Activated naive CD8-positive, alpha-beta T cell treated with anti-CD3 and anti-CD28 coated beads, Interleukin-2, amount 50 U/mL, for 24 hours (primary cell): ENCODE results near the gene LAMA4.

ENCODE experiments used
- ATAC-seq: fragments of 150-1000 bp; cut with Tn5 transposase; one replicate; pipeline ENCODE4 v1.10.0; 2021
- DNase-seq: peaks from one replicate; pipeline ENCODE4 v3.0.0; 2021
- H3K27ac Mint-ChIP-seq: one replicate; pipeline ENCODE4 v1.8.0; 2021; ENCODE audit warnings: mild to moderate bottlenecking, mixed read lengths
- H3K27me3 Mint-ChIP-seq: one replicate; pipeline ENCODE4 v1.8.0; 2021; ENCODE audit warnings: mixed read lengths
- H3K36me3 Mint-ChIP-seq: one replicate; pipeline ENCODE4 v1.8.0; 2021; ENCODE audit warnings: low read depth, mixed read lengths
- H3K4me1 Mint-ChIP-seq: one replicate; pipeline ENCODE4 v1.8.0; 2021; ENCODE audit warnings: mixed read lengths
- H3K4me3 Mint-ChIP-seq: one replicate; pipeline ENCODE4 v1.8.0; 2021; ENCODE audit warnings: mild to moderate bottlenecking, moderate library complexity, mixed read lengths
- H3K9me3 Mint-ChIP-seq: one replicate; pipeline ENCODE4 v1.8.0; 2021; ENCODE audit warnings: mixed read lengths

The LAMA4 gene

GRCh38 chr6:112221981-112222852 lies 32.1 kb downstream of the LAMA4 start:
- peaks cover 14% of the 10 kb centered on the region for H3K27me3 Mint-ChIP-seq
- no peaks in the 10 kb centered on the region for H3K36me3 Mint-ChIP-seq
- H3K9me3 Mint-ChIP-seq = no peaks in the 10 kb centered on the region
- H3K27ac Mint-ChIP-seq = no peak overlapping the region
- no peaks in the 10 kb centered on the region for H3K4me1 Mint-ChIP-seq
- no peak for DNase-seq
- no peak for ATAC-seq
- no peak overlapping the region for H3K4me3 Mint-ChIP-seq

DNA sequence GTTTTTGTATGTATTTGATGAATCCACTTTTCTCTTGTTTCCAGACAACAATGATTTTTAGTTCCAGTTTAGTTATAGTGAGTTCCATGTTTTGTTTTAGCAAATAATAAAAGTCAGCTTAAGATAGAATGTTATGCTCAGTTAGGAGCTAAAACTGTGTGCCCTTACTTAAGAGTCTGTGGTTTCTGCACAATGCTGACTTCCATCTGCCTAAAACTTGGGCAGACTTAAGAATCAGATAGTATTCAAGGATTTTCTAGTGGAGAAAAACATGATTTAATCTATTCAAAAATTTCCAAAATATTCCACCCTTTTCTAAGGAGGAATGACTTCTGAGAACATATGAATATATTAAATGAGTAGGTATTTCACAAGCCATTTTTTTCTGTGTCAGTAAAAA lies 32.8 kb downstream of the LAMA4 start:
- peaks cover 14% of the 10 kb centered on the region for H3K27me3 Mint-ChIP-seq
- H3K36me3 Mint-ChIP-seq = no peaks in the 10 kb centered on the region
- no peak overlapping the region for H3K4me3 Mint-ChIP-seq
- H3K9me3 Mint-ChIP-seq = no peaks in the 10 kb centered on the region
- DNase-seq = no peak
- no peak for ATAC-seq
- H3K27ac Mint-ChIP-seq = no peak overlapping the region
- no peaks in the 10 kb centered on the region for H3K4me1 Mint-ChIP-seq

DNA sequence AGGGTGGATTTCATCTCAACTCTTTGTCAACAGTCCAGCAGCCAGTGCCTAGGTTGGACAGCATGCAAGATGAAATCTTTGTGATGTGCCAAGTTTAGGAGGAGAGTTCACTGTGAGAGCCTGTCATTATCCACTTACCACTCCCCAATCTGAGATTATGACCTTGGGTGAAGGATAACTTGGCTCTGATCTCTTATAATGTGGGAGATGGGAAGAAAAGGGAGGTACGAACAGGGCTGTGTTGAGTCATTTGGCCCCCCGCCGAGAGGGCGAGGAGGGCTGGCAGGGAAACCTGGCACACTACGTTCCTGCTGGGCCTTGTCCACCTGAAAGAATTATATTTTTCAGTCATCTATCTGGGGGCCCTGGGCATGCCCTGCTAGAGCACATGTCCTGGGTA lies 35.8 kb downstream of the LAMA4 start:
- H3K4me3 Mint-ChIP-seq = no peak overlapping the region
- no peak for DNase-seq
- no peaks in the 10 kb centered on the region for H3K4me1 Mint-ChIP-seq
- ATAC-seq = no peak
- no peak overlapping the region for H3K27ac Mint-ChIP-seq
- peaks cover 5% of the 10 kb centered on the region for H3K27me3 Mint-ChIP-seq
- no peaks in the 10 kb centered on the region for H3K9me3 Mint-ChIP-seq
- H3K36me3 Mint-ChIP-seq = no peaks in the 10 kb centered on the region

DNA sequence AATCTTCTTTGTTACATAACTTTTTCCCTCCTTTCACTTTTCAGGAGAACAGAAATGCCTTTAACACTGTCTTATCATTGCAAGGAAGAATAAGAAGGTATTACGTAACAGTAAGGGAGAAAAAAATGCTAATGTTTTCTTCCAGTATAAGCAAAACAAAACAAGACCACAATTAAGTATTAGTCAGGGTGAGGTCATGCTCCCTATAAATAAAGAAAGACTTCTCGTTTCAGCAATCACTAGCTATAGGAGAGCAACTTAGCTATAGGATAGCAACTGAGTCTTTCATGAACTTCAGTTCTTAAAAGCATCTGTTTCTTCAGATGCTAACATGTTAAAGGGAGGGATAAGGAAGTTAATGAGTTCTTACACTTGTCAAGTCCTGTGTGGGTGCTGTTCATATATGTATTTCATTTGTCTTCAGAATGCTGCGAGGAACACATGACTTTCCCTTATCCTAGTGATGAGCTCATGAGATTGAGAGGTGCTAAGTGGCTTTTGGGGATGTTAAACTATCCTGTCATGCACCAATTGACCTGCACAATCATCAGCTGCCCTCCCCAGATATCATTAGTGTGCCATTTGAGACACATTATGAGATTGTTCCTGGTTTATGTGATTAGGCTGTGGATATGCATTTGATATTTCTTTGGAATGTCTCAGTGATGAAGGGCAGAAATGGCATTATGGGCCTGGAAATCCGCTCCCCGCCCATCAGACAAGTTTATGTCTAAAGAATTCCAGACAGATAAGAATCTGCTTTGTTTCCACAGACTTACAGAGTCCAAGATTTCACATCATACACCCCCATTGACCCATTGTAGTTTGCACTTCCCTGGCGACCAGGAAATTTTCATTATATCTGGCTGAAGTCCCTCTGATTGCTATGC lies 37.5 kb downstream of the LAMA4 start:
- DNase-seq = no peak
- H3K9me3 Mint-ChIP-seq = no peaks in the 10 kb centered on the region
- H3K4me3 Mint-ChIP-seq = no peak overlapping the region
- no peak for ATAC-seq
- peaks cover 13% of the 10 kb centered on the region for H3K27me3 Mint-ChIP-seq
- H3K27ac Mint-ChIP-seq = no peak overlapping the region
- no peaks in the 10 kb centered on the region for H3K36me3 Mint-ChIP-seq
- no peaks in the 10 kb centered on the region for H3K4me1 Mint-ChIP-seq

DNA sequence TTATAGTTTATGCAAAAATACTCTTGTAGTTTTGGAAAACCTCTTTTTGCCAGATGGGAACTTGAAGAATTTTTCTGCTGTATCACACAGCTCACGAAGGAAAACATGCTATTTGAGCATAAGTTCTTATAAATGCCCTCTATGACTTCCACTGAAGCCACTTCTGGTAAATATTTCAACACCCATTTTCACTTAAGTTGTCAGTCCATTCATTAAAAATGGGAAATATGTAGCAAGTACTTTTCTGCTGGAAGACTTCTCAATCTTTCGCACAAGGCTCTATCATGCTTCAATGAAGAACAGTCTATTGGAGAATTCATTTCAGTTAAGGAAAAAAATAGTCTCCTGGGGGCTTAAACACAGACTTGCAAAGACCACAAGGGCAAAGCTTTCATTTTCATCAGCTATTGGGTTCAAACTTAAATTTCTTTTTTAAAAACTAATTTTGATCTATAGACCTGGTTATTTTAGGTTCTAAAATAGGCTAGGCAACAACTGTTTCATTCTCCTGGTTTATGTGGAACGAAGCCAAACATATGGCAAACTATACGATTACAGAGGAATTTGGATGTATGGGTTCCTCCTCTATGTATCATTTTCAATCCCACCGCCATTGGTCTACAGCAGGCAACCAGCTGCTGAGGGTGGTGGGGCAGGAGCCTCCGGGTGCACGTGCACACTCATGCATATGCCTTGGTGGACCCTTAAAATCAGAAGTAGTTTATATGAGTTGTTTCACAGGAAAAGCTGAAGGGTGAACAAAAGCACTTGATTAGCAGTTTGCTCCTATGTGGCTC lies 38.7 kb downstream of the LAMA4 start:
- DNase-seq (no peak), ATAC-seq (no peak)
- H3K9me3 Mint-ChIP-seq = no peaks in the 10 kb centered on the region
- H3K36me3 Mint-ChIP-seq = no peaks in the 10 kb centered on the region
- H3K27me3 Mint-ChIP-seq = peaks cover 17% of the 10 kb centered on the region
- no peak overlapping the region for H3K4me3 Mint-ChIP-seq
- H3K4me1 Mint-ChIP-seq = no peaks in the 10 kb centered on the region
- H3K27ac Mint-ChIP-seq = no peak overlapping the region

DNA sequence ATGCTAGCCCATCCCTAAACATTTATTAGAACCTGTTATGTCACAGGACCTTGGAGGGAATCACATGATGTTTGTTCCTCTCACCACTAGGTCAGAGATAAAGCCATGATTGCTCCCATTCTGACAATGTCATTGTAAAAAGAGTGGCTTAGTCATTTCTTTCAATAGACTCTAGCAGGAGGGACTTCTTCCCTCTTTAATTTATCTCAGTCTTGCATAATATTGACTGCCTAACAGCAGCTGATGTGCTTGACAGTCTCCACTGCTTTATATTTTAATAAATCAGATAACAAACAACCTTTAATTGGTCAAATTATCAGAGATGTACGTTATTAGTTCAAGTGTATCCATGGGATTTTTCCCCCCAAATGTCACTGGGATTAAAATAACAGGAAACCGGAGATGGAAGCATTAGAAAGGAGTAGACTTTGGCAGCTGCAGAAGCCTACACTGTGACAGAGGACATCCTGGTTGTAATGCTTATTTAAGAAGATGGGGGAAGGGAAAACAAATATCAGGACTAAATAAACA lies 39.6 kb downstream of the LAMA4 start:
- Mint-ChIP-seq H3K27me3 (peaks cover 17% of the 10 kb centered on the region), H3K9me3 (no peaks in the 10 kb centered on the region), H3K4me3 (no peak overlapping the region), H3K27ac (no peak overlapping the region), H3K36me3 (no peaks in the 10 kb centered on the region), H3K4me1 (no peaks in the 10 kb centered on the region)
- DNase-seq (no peak), ATAC-seq (no peak)

DNA sequence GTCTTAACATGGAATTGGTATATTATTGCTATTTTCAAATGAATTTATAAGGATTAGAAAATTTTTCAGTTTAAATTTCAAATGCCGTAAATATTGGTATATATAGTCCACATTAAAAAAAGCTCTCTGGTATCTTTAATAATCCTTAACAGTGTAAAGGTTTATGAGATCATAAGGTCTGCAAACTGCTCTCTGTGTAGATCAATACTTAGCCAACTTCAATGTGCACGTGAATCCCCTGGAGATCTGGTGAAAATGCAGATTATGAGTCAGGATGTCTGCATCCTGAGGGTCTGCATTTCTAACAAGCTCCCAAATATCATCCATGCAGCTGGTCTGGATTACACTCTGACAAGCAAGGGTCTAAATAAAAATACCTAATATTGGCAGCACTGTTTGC lies 43.5 kb downstream of the LAMA4 start:
- peaks cover 21% of the 10 kb centered on the region for H3K27me3 Mint-ChIP-seq
- ATAC-seq = no peak
- no peaks in the 10 kb centered on the region for H3K9me3 Mint-ChIP-seq
- H3K27ac Mint-ChIP-seq = no peak overlapping the region
- no peaks in the 10 kb centered on the region for H3K36me3 Mint-ChIP-seq
- no peak overlapping the region for H3K4me3 Mint-ChIP-seq
- no peak for DNase-seq
- no peaks in the 10 kb centered on the region for H3K4me1 Mint-ChIP-seq

DNA sequence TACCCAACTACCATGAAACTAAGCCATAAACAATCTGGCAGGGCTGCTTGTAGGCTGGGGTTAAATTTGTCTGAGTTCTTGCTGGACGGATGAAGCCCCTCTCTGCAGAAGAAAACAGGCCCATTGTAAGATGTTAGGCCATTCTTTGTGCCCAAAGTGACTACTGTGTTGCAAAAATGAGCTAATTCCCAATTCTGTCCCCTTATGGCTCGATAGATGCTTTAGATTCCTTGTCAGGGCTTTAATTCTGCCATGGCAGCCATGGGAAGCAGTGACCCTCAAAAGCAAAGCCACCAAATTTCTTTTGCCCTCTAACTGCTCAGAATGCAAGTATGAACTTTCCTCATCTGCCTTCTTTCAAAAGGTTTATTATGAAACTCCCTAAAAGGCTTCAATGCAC lies 45.2 kb downstream of the LAMA4 start:
- ATAC-seq = no peak
- Mint-ChIP-seq H3K4me1 (no peaks in the 10 kb centered on the region), H3K27me3 (peaks cover 25% of the 10 kb centered on the region), H3K4me3 (no peak overlapping the region), H3K36me3 (no peaks in the 10 kb centered on the region), H3K27ac (no peak overlapping the region), H3K9me3 (no peaks in the 10 kb centered on the region)
- no peak for DNase-seq

DNA sequence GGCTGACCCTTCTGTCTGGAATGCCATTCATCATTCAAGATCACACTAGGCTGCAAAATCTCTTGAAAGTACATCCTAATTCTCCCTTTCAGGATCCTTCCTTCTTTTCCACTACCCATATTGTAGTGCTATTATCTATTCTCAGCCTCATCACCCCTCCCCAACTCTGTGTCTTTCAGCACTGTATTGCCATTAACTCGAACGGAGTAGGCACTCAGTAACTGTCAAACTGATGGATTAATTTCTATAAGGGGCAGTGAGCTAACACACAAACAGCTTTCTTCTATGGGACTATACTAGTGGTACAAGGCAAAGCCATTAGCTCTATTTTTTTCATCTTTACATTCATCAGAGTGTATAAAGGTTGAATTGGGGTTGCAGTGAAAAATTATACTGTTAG lies 46.6 kb downstream of the LAMA4 start:
- no peak overlapping the region for H3K4me3 Mint-ChIP-seq
- no peaks in the 10 kb centered on the region for H3K9me3 Mint-ChIP-seq
- ATAC-seq (no peak), DNase-seq (no peak)
- no peak overlapping the region for H3K27ac Mint-ChIP-seq
- no peaks in the 10 kb centered on the region for H3K36me3 Mint-ChIP-seq
- H3K4me1 Mint-ChIP-seq = no peaks in the 10 kb centered on the region
- H3K27me3 Mint-ChIP-seq = peaks cover 27% of the 10 kb centered on the region

GRCh38 chr6:112207131-112207530 lies 47.2 kb downstream of the LAMA4 start:
- H3K9me3 Mint-ChIP-seq = no peaks in the 10 kb centered on the region
- no peak overlapping the region for H3K4me3 Mint-ChIP-seq
- H3K27me3 Mint-ChIP-seq = peaks cover 26% of the 10 kb centered on the region
- DNase-seq = no peak
- H3K36me3 Mint-ChIP-seq = no peaks in the 10 kb centered on the region
- no peak for ATAC-seq
- no peaks in the 10 kb centered on the region for H3K4me1 Mint-ChIP-seq
- no peak overlapping the region for H3K27ac Mint-ChIP-seq

DNA sequence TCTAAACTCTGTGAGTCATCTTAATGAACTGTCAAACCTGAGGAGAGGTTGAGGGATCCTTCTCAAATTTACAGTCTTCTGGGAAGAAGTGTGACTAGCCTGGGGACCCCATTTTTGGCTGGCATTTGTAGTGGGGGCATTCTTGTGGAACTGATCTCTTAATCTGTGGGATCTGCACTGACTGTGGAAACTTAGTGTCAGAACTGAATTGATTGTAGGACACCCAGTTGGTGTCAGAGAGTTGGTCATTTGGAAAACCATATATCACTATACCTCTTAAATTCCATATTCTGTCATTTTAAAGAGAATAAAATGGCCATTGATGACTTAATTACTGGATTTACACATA lies 48.3 kb downstream of the LAMA4 start:
- no peak for ATAC-seq
- Mint-ChIP-seq H3K9me3 (no peaks in the 10 kb centered on the region), H3K27me3 (peaks cover 20% of the 10 kb centered on the region), H3K4me1 (no peaks in the 10 kb centered on the region), H3K36me3 (no peaks in the 10 kb centered on the region), H3K4me3 (no peak overlapping the region), H3K27ac (no peak overlapping the region)
- no peak for DNase-seq

- H3K27me3 Mint-ChIP-seq = peaks cover 20% of the 10 kb centered on the region
- no peaks in the 10 kb centered on the region for H3K36me3 Mint-ChIP-seq
- no peak overlapping the region for H3K4me3 Mint-ChIP-seq
- ATAC-seq = no peak
- H3K27ac Mint-ChIP-seq = no peak overlapping the region
- H3K9me3 Mint-ChIP-seq = no peaks in the 10 kb centered on the region
- H3K4me1 Mint-ChIP-seq = no peaks in the 10 kb centered on the region
- no peak for DNase-seq
Measured at GRCh38 chr6:112205427-112206109, 48.8 kb downstream of the LAMA4 start.

- no peak for ATAC-seq
- H3K36me3 Mint-ChIP-seq = no peaks in the 10 kb centered on the region
- no peaks in the 10 kb centered on the region for H3K4me1 Mint-ChIP-seq
- H3K9me3 Mint-ChIP-seq = no peaks in the 10 kb centered on the region
- no peak overlapping the region for H3K27ac Mint-ChIP-seq
- DNase-seq = no peak
- peaks cover 17% of the 10 kb centered on the region for H3K27me3 Mint-ChIP-seq
- H3K4me3 Mint-ChIP-seq = no peak overlapping the region
Measured at GRCh38 chr6:112204350-112204706, 50.0 kb downstream of the LAMA4 start.
